HEK293 (cell line): ENCODE data around the gene MAP2K6.

Source experiments
- CTCF ChIA-PET: fragments of 350-600 bp; formaldehyde crosslinking; extraction: SDS; loops from one replicate; lab custom pipeline; 2021; ENCODE audit warnings: antibody characterized with exemption; lab: Yijun Ruan, JAX
- POLR2A ChIA-PET: fragments of 300-600 bp; formaldehyde crosslinking; extraction: SDS; loops from one replicate; lab custom pipeline; 2020; ENCODE audit warnings: antibody characterized with exemption, inconsistent platforms; lab: Yijun Ruan, JAX
- H3K27ac ChIP-seq: fragments of 200-500 bp; sonication (Bioruptor generic); 2 replicates; pipeline ENCODE4 v1.5.1; 2014; ENCODE audit warnings: low read depth, low read length, control low read depth, inconsistent platforms; ENCODE audit errors: extremely low read depth
- H3K36me3 ChIP-seq, 2 experiments: fragments of 200-500 bp in 1 of 2; sonication (Bioruptor generic) in 1 of 2; 1 replicate in 1 of 2; 2 replicates in 1 of 2; pipeline ENCODE4 v1.5.1; 2014 to 2017; ENCODE audit warnings: inconsistent platforms in 2 of 2, low read length in 2 of 2; ENCODE audit not compliant: control insufficient read depth in 2 of 2, insufficient read depth in 1 of 2
- H3K4me1 ChIP-seq: fragments of 200-500 bp; sonication (Bioruptor generic); 2 replicates; pipeline ENCODE4 v1.5.1; 2014; ENCODE audit warnings: mild to moderate bottlenecking, low read length, inconsistent platforms; ENCODE audit not compliant: control insufficient read depth, insufficient read depth
- H3K4me3 ChIP-seq: 2 replicates; pipeline ENCODE4 v1.5.1; 2011; ENCODE audit warnings: low read depth, mild to moderate bottlenecking, control low read depth, low read length, moderate library complexity
- H3K9me3 ChIP-seq: fragments of 200-500 bp; sonication (Bioruptor generic); 2 replicates; pipeline ENCODE4 v1.5.1; 2014; ENCODE audit warnings: low read depth, low read length, inconsistent platforms; ENCODE audit not compliant: control insufficient read depth, insufficient read depth
- BCL11A ChIP-seq: fragments of 450-650 bp; formaldehyde crosslinking; IDR thresholded peaks from 2 replicates; pipeline ENCODE4 v1.5.1; 2016; ENCODE audit warnings: low read depth, missing biosample characterization, missing genetic modification characterization
- EGR2 ChIP-seq: fragments of 450-650 bp; formaldehyde crosslinking; IDR thresholded peaks from 2 replicates; pipeline ENCODE4 v1.5.1; 2016; ENCODE audit warnings: low read depth, missing biosample characterization, missing genetic modification characterization
- GLI2 ChIP-seq: fragments of 450-650 bp; formaldehyde crosslinking; IDR thresholded peaks from 2 replicates; pipeline ENCODE4; 2017; ENCODE audit warnings: missing biosample characterization, missing genetic modification characterization, low read depth, borderline replicate concordance
- KLF1 ChIP-seq: fragments of 450-650 bp; formaldehyde crosslinking; IDR thresholded peaks from 2 replicates; pipeline ENCODE4 v1.5.1; 2016; ENCODE audit warnings: missing biosample characterization, missing genetic modification characterization
- KLF10 ChIP-seq: fragments of 450-650 bp; IDR thresholded peaks from 2 replicates; pipeline ENCODE4 v1.5.1; 2018; ENCODE audit warnings: missing biosample characterization, mild to moderate bottlenecking, missing genetic modification characterization
- WT1 ChIP-seq: fragments of 450-650 bp; formaldehyde crosslinking; IDR thresholded peaks from 2 replicates; pipeline ENCODE4 v1.5.1; 2016; ENCODE audit warnings: missing biosample characterization, missing genetic modification characterization
- YY1 ChIP-seq: fragments of 450-650 bp; formaldehyde crosslinking; IDR thresholded peaks from 2 replicates; pipeline ENCODE4 v1.5.1; 2018; ENCODE audit warnings: missing biosample characterization, missing genetic modification characterization
- ZBTB8A ChIP-seq: fragments of 450-650 bp; formaldehyde crosslinking; IDR thresholded peaks from 2 replicates; pipeline ENCODE4 v1.5.1; 2016; ENCODE audit warnings: missing biosample characterization, missing genetic modification characterization
- ZIC2 ChIP-seq: fragments of 450-650 bp; formaldehyde crosslinking; IDR thresholded peaks from 2 replicates; pipeline ENCODE4 v1.5.1; 2016; ENCODE audit warnings: missing biosample characterization, missing genetic modification characterization
- ZNF155 ChIP-seq: fragments of 450-650 bp; formaldehyde crosslinking; IDR thresholded peaks from 2 replicates; pipeline ENCODE4 v1.5.1; 2016; ENCODE audit warnings: missing biosample characterization, missing genetic modification characterization
- ZNF19 ChIP-seq: fragments of 450-650 bp; formaldehyde crosslinking; IDR thresholded peaks from 2 replicates; pipeline ENCODE4; 2016; ENCODE audit warnings: missing biosample characterization, missing genetic modification characterization, low read depth
- ZNF311 ChIP-seq: fragments of 450-650 bp; formaldehyde crosslinking; IDR thresholded peaks from 2 replicates; pipeline ENCODE4 v1.5.1; 2017; ENCODE audit warnings: missing biosample characterization, missing genetic modification characterization, borderline replicate concordance
- ZNF341 ChIP-seq: fragments of 450-650 bp; formaldehyde crosslinking; IDR thresholded peaks from 2 replicates; pipeline ENCODE4; 2016; ENCODE audit warnings: low read depth, missing biosample characterization, missing genetic modification characterization
- ZNF366 ChIP-seq: fragments of 450-650 bp; formaldehyde crosslinking; conservative IDR thresholded peaks from 2 replicates; pipeline ENCODE4 v1.5.1; 2016; ENCODE audit warnings: missing biosample characterization, missing genetic modification characterization
- ZNF37A ChIP-seq: fragments of 450-650 bp; IDR thresholded peaks from 2 replicates; pipeline ENCODE4 v1.5.1; 2018; ENCODE audit warnings: missing biosample characterization, missing genetic modification characterization
- ZNF521 ChIP-seq: fragments of 450-650 bp; formaldehyde crosslinking; IDR thresholded peaks from 2 replicates; pipeline ENCODE4 v1.5.1; 2017; ENCODE audit warnings: missing biosample characterization, mild to moderate bottlenecking, missing genetic modification characterization
- ZNF529 ChIP-seq: fragments of 450-650 bp; formaldehyde crosslinking; IDR thresholded peaks from 2 replicates; pipeline ENCODE4 v1.5.1; 2017; ENCODE audit warnings: missing genetic modification characterization, missing biosample characterization; ENCODE audit not compliant: insufficient replicate concordance
- ZNF530 ChIP-seq: fragments of 450-650 bp; formaldehyde crosslinking; IDR thresholded peaks from 2 replicates; pipeline ENCODE4 v1.5.1; 2016; ENCODE audit warnings: low read depth, missing biosample characterization, missing genetic modification characterization
- ZNF558 ChIP-seq: fragments of 450-650 bp; formaldehyde crosslinking; IDR thresholded peaks from 2 replicates; pipeline ENCODE4 v1.5.1; 2016; ENCODE audit warnings: missing biosample characterization, missing genetic modification characterization
- ZNF580 ChIP-seq: fragments of 450-650 bp; formaldehyde crosslinking; IDR thresholded peaks from 2 replicates; pipeline ENCODE4 v1.5.1; 2016; ENCODE audit warnings: missing biosample characterization, missing genetic modification characterization
- ZNF596 ChIP-seq: fragments of 450-650 bp; IDR thresholded peaks from 2 replicates; pipeline ENCODE4 v1.5.0; 2018; ENCODE audit warnings: missing biosample characterization, mild to moderate bottlenecking, missing genetic modification characterization, moderate library complexity
- ZNF76 ChIP-seq: fragments of 450-650 bp; formaldehyde crosslinking; IDR thresholded peaks from 2 replicates; pipeline ENCODE4; 2016; ENCODE audit warnings: low read depth, missing biosample characterization, missing genetic modification characterization, borderline replicate concordance
- ZNF777 ChIP-seq: fragments of 450-650 bp; formaldehyde crosslinking; IDR thresholded peaks from 2 replicates; pipeline ENCODE4 v1.5.1; 2017; ENCODE audit warnings: missing biosample characterization, missing genetic modification characterization, borderline replicate concordance
- TF ChIP-seq, protein P1 (sequence below): fragments of 450-650 bp; formaldehyde crosslinking; IDR thresholded peaks from 2 replicates; pipeline ENCODE4 v1.5.1; 2016; ENCODE audit warnings: missing biosample characterization, missing genetic modification characterization
- TF ChIP-seq, protein P2 (sequence below): fragments of 450-650 bp; formaldehyde crosslinking; IDR thresholded peaks from 2 replicates; pipeline ENCODE4 v1.5.1; 2016; ENCODE audit warnings: missing biosample characterization, missing genetic modification characterization
- TF ChIP-seq, protein P3 (sequence below): fragments of 450-650 bp; formaldehyde crosslinking; IDR thresholded peaks from 2 replicates; pipeline ENCODE4 v1.5.1; 2016; ENCODE audit warnings: missing biosample characterization, missing genetic modification characterization

Gene MAP2K6

GRCh38 chr17:69511250-69511649, 96.8 kb downstream of the MAP2K6 start:
- CTCF ChIA-PET, result interaction anchor here (0.5 to 1.8 kb wide), 3 partner anchors 10 to 1112 kb away, joined by 3 to 9 read pairs (median 7); no protein-coding TSS in a partner anchor
- POLR2A ChIA-PET, result no interaction called here

DNA sequence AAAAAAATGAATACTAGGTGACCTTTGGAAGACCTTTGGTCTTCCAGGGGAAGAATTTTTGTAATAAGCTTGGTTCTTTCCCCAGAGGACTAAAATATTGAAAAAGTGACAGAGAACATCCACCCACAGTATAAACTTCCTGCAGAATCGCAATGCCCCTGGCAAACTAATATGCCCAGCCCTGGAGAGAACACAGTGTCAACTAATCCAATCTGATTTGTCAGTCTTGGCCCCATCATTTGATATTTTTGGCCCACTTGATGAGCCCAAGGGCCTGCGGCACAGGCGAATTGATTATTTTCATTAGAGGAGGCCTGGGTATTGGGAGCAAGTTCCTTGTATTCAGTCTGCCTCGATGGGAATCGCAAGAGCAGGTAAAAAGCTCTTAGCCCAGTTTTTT, 98.4 kb downstream of the MAP2K6 start:
- TF ChIP-seq ZNF76 (no peak), EGR2 (no peak), ZNF558 (tag by site-specific recombination) (no peak), ZNF366 (no peak), ZNF155 (tag by site-specific recombination) (no peak), ZNF777 (tag by site-specific recombination) (no peak), ZNF341 (no peak), GLI2 (tag by site-specific recombination) (no peak), KLF10 (tag by site-specific recombination) (no peak), ZNF311 (tag by site-specific recombination) (no peak), ZBTB8A (no peak), ZIC2 (tag by site-specific recombination) (no peak), ZNF530 (tag by site-specific recombination) (no peak), YY1 (tag by site-specific recombination) (no peak), KLF1 (tag by site-specific recombination) (no peak), ZNF19 (tag by site-specific recombination) (no peak), ZNF596 (tag by site-specific recombination) (no peak)
- TF ChIP-seq, protein P1, sequence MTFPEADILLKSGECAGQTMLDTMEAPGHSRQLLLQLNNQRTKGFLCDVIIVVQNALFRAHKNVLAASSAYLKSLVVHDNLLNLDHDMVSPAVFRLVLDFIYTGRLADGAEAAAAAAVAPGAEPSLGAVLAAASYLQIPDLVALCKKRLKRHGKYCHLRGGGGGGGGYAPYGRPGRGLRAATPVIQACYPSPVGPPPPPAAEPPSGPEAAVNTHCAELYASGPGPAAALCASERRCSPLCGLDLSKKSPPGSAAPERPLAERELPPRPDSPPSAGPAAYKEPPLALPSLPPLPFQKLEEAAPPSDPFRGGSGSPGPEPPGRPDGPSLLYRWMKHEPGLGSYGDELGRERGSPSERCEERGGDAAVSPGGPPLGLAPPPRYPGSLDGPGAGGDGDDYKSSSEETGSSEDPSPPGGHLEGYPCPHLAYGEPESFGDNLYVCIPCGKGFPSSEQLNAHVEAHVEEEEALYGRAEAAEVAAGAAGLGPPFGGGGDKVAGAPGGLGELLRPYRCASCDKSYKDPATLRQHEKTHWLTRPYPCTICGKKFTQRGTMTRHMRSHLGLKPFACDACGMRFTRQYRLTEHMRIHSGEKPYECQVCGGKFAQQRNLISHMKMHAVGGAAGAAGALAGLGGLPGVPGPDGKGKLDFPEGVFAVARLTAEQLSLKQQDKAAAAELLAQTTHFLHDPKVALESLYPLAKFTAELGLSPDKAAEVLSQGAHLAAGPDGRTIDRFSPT (tag by site-specific recombination), result no peak
- TF ChIP-seq, protein P2, sequence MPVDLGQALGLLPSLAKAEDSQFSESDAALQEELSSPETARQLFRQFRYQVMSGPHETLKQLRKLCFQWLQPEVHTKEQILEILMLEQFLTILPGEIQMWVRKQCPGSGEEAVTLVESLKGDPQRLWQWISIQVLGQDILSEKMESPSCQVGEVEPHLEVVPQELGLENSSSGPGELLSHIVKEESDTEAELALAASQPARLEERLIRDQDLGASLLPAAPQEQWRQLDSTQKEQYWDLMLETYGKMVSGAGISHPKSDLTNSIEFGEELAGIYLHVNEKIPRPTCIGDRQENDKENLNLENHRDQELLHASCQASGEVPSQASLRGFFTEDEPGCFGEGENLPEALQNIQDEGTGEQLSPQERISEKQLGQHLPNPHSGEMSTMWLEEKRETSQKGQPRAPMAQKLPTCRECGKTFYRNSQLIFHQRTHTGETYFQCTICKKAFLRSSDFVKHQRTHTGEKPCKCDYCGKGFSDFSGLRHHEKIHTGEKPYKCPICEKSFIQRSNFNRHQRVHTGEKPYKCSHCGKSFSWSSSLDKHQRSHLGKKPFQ, result no peak
- TF ChIP-seq, protein P3, sequence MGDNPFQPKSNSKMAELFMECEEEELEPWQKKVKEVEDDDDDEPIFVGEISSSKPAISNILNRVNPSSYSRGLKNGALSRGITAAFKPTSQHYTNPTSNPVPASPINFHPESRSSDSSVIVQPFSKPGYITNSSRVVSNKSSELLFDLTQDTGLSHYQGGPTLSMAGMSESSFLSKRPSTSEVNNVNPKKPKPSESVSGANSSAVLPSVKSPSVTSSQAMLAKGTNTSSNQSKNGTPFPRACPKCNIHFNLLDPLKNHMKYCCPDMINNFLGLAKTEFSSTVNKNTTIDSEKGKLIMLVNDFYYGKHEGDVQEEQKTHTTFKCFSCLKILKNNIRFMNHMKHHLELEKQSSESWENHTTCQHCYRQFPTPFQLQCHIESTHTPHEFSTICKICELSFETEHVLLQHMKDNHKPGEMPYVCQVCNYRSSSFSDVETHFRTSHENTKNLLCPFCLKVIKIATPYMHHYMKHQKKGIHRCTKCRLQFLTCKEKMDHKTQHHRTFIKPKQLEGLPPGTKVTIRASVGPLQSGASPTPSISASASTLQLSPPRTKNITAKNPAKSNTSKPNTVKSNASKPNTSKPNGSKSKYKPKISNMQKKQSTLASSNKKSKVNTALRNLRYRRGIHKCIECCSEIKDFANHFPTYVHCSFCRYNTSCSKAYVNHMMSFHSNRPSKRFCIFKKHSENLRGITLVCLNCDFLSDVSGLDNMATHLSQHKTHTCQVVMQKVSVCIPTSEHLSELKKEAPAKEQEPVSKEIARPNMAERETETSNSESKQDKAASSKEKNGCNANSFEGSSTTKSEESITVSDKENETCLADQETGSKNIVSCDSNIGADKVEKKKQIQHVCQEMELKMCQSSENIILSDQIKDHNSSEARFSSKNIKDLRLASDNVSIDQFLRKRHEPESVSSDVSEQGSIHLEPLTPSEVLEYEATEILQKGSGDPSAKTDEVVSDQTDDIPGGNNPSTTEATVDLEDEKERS (tag by site-specific recombination), result no peak
- CTCF ChIA-PET, result interaction anchor here (1.8 to 2.1 kb wide), 2 partner anchors 10 to 11 kb away, joined by 5 to 7 read pairs; no protein-coding TSS in a partner anchor

More at GRCh38 chr17:69511250-69511649, 96.8 kb downstream of the MAP2K6 start:
- no peak overlapping the region for H3K4me3 ChIP-seq
- no peaks in the 10 kb centered on the region for H3K36me3 ChIP-seq
- TF ChIP-seq BCL11A (tag by site-specific recombination) (no peak), ZNF529 (tag by site-specific recombination) (no peak), ZNF37A (no peak), ZNF777 (tag by site-specific recombination) (no peak), WT1 (tag by site-specific recombination) (no peak), ZBTB8A (no peak), ZNF580 (tag by site-specific recombination) (no peak), GLI2 (tag by site-specific recombination) (no peak), ZNF521 (tag by site-specific recombination) (no peak)
- TF ChIP-seq, protein P2, result no peak
- no peak overlapping the region for H3K27ac ChIP-seq
- H3K9me3 ChIP-seq, result no peaks in the 10 kb centered on the region
- H3K4me1 ChIP-seq, result no peaks in the 10 kb centered on the region

More for the DNA sequence above, 98.4 kb downstream of the MAP2K6 start:
- no peak overlapping the region for H3K27ac ChIP-seq
- peaks cover 0 to 2% of the 10 kb centered on the region in 2 experiments; a peak in 1 of 3 replicates for H3K36me3 ChIP-seq
- H3K4me1 ChIP-seq, result no peaks in the 10 kb centered on the region
- H3K9me3 ChIP-seq, result no peaks in the 10 kb centered on the region
- POLR2A ChIA-PET, result no interaction called here
- H3K4me3 ChIP-seq, result no peak overlapping the region
